AG10803 (cell line): ENCODE data around the gene RFX1.
"Not testable (repeated sequence)": the region's sequence is repeated elsewhere in the genome, so short reads cannot be mapped to it uniquely, and the experiment has no call there.

Source experiments
- DNase-seq: peaks from one replicate; pipeline ENCODE4 v3.0.0; 2010; ENCODE audit warnings: low read depth
- H3K4me3 ChIP-seq: 2 replicates; pipeline ENCODE4 v1.5.1; 2011; ENCODE audit warnings: mild to moderate bottlenecking, low read length, control low read depth
- TF ChIP-seq, protein P1 (sequence below): conservative IDR thresholded peaks from 2 replicates; pipeline ENCODE4 v1.5.1; 2011; ENCODE audit warnings: mild to moderate bottlenecking, low read length, control low read depth, inconsistent platforms

Gene RFX1

DNA sequence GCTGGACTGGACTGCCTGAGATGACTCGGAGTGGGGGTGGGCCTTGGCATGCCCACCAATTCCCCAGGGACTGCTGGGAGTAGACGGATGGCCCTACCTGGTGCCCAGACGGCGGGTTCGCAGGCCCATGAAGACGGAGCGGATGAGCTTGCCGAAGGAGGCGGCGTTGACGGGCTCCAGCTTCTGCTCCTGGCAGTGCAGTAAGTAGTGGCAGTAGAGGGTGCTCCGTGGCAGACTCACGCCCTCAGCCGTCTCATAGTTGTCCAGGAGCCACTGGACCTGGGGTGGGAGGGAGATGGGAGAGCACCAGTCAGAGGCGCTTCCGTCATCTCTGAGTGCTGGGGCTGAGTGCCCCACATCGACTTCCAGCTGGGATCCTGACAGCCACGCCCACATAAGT lies 36.2 kb downstream of the RFX1 start:
- DNase-seq: no peak
- TF ChIP-seq, protein P1, sequence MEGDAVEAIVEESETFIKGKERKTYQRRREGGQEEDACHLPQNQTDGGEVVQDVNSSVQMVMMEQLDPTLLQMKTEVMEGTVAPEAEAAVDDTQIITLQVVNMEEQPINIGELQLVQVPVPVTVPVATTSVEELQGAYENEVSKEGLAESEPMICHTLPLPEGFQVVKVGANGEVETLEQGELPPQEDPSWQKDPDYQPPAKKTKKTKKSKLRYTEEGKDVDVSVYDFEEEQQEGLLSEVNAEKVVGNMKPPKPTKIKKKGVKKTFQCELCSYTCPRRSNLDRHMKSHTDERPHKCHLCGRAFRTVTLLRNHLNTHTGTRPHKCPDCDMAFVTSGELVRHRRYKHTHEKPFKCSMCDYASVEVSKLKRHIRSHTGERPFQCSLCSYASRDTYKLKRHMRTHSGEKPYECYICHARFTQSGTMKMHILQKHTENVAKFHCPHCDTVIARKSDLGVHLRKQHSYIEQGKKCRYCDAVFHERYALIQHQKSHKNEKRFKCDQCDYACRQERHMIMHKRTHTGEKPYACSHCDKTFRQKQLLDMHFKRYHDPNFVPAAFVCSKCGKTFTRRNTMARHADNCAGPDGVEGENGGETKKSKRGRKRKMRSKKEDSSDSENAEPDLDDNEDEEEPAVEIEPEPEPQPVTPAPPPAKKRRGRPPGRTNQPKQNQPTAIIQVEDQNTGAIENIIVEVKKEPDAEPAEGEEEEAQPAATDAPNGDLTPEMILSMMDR: no peak
- H3K4me3 ChIP-seq: no peak overlapping the region

DNA sequence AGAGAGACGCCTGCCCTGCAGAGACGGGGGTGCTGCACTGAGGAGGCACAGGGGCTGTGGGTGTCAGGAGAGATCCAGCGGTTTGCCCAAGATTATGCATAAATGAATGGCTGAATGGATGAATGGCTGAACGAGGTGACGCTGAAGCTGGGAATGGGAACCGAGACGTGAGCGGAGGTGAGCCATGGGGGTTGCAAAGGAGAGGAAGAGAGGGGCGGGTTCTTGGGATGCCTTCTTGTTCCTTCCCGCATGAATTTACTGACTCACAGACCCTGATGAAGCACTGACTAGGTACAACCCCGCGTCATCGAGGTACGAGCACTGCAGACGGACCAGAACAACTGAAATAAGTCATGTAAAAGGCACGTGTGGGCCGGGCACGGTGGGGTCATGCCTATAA lies 37.1 kb downstream of the RFX1 start:
- TF ChIP-seq, protein P1: no peak
- DNase-seq: no peak
- no peak overlapping the region for H3K4me3 ChIP-seq

DNA sequence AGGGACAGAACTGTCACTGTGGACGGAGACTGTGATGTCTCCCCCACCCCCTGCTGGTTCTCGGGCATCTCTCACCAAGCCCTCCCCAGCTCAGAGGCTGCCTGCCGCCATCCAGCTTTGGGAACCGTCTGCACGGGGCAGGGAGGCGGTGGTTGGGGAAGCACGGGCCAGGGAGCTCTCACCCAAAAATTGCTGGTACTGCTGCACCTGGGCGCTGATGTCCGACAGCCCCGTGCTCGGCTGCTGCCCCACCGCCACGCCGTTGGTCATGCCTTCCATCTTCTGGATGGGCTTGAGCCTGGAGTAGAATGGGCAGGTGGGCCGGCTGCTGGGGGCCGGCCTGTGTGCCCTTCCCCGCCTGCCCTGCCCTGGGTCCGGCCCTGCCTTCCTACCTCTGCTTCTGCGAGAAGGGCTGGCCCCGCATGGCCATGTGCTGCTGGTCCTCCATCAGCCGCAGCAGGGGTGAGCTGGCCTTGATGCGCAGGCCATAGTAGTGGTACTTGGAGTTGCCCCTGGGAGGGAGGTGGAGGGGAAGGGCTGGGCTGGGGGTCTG lies 37.7 kb downstream of the RFX1 start:
- H3K4me3 ChIP-seq: no peak overlapping the region
- TF ChIP-seq, protein P1: no peak
- no peak for DNase-seq

DNA sequence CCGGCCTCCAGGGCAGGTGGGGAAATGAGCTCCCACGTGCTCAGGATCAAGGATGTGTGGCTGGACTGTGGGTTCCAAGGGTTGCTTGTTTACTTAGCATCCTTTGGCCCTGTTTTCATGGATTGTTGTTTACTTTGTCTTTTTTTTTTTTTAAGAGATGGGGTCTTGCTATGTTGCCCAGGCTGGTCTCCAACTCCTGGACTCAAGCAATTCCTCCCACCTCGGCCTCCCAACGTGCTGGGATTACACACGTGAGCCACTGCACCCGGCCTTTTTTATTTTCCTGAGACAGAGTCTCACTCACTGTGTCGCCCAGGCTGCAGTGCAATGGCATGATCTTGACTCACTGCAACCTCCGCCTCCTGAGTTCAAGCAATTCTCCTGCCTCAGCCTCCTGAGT lies 38.9 kb downstream of the RFX1 start:
- H3K4me3 ChIP-seq, DNase-seq: not testable (repeated sequence)

DNA sequence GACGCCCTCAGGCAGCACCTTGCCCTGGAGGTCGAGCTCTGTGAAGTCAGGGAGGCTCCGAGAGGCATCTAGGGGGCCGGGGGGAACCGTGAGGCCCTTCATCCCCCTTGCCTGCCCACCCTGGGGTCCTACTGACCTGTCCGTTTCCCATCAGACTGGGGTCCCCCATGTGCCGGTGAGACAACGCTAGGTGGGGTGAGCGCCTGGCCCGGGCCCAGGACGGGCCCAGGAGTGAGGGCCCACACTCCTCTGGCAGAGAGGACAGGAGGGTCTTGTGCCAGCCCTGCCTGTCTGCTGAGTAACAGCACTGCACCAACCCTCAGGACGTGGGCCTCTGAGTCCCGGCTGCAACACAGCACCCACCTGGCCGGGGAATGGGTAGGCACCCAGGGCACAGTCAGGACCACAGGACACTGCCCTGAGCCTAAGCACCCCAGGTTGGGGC lies 39.4 kb downstream of the RFX1 start:
- no peak for DNase-seq
- TF ChIP-seq, protein P1: no peak
- H3K4me3 ChIP-seq: no peak overlapping the region

DNA sequence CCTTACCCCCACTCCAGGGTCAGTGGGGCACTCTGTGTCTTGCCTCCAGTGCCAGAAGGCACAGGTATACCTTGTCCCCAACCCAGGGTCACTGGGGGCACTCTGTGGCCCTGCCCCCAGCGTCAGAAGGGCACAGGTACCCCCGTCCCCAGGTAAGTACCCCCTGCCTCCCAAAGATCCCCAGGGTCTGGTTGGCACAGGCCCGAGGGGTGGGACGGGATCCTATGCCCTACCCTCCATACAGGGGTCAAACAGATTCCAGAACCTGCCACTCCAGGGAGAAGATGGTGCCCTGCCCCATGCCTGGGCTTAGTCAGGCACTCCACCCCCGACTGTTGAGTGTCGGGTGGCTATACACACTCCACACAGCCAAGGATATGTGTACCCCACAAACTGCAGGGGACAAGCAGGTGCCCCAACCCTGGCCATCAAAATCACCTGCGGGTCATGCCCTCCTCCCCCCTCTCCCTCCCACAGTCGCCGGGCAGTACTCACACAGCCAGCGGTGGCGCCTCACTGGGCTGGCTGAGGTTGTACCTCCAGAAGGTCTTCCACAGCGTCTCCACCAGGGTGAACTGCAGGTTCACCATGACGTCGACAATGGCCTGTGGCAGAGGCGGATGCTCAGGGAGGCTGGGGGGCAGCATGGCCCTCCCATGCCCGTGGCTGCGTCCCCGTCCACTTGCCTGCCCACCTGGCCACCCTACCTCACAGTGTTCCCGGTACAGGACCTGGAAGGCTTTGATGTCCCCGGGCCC lies 40.0 kb downstream of the RFX1 start:
- DNase-seq: no peak
- TF ChIP-seq, protein P1: no peak
- no peak overlapping the region for H3K4me3 ChIP-seq

DNA sequence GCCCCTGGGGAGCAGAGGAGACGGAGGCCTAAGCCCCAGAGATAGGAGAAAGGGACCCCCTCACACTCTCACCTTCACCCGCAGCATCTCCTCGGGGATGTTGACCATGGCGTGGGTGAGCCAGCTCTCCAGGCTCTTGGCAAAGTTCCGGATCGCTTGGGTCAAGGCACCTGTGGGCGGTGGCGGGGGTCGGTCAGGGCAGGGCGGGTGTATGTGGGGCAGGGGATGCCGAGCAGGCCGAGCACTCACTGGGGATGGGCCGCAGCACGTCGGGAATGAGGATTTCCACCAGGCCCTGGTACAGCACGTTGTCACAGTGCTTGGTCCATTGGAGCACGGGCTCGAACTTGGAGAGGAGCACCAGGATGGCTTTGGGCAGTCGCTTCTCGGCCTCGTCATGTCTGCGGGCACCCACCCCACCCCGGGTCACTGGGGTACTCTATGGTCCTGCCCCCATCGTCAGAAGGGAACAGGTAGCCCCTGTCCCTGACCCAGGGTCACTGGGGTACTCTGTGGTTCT lies 40.7 kb downstream of the RFX1 start:
- TF ChIP-seq, protein P1: no peak
- H3K4me3 ChIP-seq: no peak overlapping the region
- DNase-seq: no peak
